Stimulated activated CD4-positive, alpha-beta T cell treated with anti-CD3 and anti-CD28 coated beads, Interleukin-4, amount 100 ng/mL, for 4 hours (primary cell): ENCODE results near the gene CBARP.

Experiments
- DNase-seq, 2 experiments: peaks; one replicate each; pipeline ENCODE4 v3.0.0-alpha.2; 2020

CBARP gene

DNA sequence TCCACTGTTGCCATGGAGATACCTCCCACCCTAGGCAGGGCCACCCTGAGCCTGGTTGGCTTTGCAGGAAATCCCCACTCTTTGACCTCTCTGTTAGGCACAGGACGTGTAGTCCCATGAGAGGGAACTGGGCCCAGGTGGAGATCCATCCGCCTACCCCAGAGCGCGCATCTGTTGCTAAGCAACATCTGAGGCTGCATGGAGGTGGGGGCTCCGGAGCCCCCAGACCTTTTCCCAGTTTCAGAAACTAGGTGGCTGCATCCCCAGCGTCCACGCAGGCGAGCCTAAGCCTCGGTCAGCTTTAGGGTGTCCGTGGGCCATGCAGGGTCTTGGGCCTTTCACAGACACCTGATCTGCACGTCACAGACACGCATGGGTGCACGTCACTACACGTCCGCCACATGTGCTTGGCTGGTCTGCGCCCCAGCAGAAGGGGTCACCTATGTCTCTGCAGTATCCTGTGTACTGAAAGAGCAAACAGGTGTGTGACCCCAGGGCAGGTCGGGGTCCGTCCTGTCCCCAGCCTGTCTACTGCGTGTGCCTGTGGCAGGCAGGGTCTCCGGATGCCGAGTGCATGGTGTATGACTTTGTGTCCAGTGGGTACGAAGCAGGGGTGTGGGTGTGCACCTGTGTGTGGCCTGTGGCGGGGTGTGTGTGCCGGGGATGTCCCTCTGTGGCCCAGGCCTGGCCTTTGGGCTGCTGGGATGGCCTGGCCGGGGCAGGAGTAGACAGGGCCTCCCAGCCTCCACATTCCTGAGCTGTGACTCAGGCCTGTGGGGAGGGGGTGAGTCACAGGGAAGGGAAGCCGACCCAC lies 27.2 kb upstream of the CBARP start:
- no peak for DNase-seq

GRCh38 chr19:1263188-1263587 lies 25.4 kb upstream of the CBARP start:
- DNase-seq: no peak

DNA sequence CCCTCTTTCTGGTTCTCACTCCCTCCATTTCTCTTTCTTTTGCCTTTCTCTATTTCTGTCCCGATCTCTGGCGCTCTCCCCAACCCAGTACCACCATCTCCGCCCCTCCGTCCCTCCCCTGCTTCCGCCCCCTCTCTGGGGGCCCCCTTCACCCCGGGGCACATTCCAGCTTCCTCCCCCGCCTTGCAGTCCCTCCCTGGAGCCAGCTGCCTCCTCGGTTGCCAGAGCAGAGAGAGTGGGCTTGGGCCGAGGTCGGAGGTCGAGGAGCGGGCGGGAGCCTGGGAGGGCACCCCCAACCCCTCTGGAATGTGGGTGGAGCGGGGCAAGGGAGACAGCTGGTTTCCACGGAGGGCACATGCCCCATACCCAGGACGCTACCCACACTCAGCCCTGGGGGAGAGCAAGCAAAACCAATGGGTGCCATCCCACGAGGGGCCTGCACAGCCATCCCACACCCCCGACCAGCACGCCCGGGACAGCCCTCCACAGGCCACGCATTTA lies 24.9 kb upstream of the CBARP start:
- DNase-seq: no peak

DNA sequence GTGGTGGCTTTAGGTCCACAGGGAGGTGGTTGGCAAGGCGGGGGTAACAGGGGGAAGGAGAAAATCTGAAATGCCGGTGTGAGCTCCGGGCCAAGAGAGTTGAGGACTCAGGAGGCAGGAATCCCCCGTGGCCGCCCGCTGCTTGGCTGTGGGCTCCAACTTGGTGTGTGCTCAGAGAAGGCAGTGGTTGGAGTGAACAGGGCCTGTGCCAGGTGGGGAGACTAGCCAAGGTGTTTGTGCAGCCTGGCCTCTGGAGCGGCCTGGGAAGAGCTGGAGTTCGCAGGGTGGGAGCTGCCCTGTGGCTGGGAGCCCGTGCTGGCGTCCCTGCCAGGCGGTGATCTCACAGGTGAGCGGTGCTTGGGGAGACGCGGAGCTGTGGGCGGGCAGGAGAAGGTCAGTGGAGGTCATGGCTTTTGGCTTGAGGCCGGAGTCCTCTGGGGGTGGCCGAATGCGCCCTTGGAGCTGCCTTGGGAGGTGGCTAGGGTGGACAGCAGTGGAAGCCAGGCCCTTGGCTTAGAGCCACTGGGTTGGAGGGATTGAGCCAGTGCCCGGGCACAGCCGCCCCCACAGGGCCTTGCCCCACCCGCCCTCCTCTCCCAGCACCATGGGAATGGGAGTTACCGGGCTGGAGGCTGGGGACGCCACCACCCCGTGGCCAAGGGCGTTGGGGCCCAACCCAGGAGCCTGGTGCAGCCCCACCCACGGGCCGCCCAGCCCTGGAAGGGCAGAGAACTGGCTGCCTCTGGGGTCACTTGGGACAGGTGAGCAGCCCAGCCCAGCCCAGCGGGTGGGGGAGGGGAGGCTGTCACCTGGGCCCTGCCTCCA lies 24.2 kb upstream of the CBARP start:
- DNase-seq: no peak

DNA sequence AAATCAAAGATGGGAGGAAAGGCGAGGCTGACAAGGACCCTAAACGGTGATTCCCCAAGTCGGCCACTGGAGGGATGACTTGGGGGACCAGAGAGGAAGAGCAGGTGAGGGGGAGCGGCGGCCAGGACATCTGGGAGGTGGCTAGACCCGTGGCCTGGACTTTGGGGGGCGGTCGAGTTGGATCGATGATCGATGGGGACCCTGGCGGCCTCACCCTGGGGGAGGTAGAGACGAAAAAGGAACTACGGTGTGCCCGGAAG lies 23.7 kb upstream of the CBARP start:
- DNase-seq: no peak

GRCh38 chr19:1260749-1261537 lies 23.1 kb upstream of the CBARP start:
- peak; percentile 96 to 98 for DNase-seq

GRCh38 chr19:1259876-1260748 lies 22.3 kb upstream of the CBARP start:
- peak; percentile 52 to 55 for DNase-seq

DNA sequence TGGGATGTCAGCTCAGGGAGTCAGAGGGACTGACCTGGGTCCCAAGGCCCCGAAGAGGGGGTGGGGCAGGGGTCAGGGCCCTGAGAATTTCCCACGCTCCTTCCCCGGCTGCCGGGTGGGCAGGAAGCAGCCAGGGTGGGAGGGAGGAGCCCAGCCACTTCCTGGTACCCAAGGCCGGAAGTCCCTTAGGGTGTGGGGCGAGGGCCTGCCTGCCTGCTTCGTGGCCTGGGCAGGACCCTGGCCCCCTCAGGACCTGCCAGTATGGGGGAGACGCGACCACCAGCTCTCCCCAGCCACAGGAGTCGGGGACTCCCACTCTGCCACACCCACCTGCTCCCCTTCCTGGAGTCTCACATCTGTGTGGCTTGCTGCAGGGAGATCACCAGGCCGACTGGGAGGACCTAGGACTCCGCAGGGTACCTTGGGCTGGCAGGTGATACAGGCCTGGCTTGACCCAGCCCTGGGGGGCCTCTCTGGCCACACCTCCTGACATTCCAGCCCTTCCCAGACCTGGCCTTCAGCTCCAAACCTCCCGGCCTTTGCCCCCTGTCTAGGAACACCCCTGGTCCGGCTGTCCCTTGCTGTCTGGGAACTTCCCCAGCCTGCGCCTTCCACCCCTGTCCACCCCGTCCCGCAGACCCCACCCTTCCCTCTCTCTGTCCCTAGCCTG lies 21.5 kb upstream of the CBARP start:
- DNase-seq: peak; percentile 59 to 62

- DNase-seq: no peak
These were observed 21.0 kb upstream of the CBARP start for GRCh38 chr19:1258707-1259205.

- no peak for DNase-seq
These were observed 20.3 kb upstream of the CBARP start for GRCh38 chr19:1258163-1258492.

DNA sequence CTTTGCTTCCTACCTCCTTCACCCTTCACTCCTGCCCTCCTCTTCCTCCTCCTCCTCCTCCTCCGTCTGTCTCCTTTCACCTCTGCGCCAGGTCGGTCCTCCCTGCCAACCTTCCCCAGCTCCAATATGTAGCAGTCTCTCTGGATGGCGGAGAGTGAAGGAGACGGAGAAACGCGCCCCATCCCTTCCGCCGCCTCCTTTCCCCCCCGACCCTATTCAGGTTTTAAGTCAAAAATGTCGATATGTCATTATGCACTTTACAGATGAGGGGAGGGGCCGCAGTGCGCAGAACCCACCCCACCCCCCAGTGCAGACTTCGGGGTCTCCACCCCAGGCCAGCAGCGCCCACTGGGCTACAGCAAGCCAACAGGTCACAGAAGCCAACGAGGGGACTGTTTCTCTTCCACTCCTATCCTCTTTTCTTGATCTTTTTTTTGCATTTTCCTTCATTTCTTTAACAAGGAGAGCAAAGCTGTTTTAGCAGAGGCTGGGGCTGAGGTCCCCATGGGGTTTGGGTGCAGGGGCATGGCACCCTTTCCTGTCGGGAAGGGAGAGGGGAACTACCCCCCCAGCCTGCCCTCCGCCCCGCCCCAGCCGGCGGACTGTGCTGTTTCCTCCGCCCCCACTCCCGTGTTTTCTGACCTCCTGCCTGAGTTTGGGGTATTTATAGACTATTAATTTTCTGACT lies 19.8 kb upstream of the CBARP start:
- no peak for DNase-seq

DNA sequence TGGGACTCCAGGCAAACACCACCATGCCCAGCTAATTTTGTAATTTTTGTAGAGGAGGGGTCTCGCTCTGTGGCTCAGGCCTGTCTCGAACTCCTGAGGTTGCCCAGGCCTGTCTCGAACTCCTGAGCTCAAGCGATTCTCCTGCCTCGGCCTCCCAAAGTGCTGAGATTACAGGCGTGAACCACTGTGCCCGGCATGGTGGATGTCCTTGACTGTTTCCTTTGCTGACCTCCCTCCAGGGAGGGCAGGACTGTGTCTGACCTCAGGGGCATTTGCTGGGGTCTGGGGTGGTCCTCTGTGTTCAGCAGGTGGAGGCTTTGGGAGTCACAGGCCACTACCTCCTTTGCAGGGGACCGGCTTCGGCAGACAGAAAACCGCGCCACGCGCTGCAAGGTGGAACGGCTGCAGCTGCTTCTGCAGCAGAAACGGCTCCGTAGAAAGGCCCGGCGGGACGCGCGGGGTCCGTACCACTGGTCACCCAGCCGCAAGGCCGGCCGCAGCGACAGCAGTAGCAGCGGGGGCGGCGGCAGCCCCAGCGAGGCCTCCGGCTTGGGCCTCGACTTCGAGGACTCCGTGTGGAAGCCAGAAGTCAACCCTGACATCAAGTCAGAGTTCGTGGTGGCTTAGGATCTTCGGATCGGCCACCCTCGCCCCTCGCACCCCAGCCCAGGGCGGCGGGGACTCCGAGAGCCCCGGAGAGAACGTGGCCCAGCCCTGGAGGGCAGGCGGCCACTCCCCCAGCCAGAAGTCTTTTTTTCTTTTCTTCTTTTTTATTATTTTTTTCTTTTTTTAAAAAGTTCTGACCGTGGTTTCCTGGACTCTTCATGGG lies 19.1 kb upstream of the CBARP start:
- no peak for DNase-seq

- DNase-seq: no peak
These were observed 17.7 kb upstream of the CBARP start for GRCh38 chr19:1255186-1256161.

DNA sequence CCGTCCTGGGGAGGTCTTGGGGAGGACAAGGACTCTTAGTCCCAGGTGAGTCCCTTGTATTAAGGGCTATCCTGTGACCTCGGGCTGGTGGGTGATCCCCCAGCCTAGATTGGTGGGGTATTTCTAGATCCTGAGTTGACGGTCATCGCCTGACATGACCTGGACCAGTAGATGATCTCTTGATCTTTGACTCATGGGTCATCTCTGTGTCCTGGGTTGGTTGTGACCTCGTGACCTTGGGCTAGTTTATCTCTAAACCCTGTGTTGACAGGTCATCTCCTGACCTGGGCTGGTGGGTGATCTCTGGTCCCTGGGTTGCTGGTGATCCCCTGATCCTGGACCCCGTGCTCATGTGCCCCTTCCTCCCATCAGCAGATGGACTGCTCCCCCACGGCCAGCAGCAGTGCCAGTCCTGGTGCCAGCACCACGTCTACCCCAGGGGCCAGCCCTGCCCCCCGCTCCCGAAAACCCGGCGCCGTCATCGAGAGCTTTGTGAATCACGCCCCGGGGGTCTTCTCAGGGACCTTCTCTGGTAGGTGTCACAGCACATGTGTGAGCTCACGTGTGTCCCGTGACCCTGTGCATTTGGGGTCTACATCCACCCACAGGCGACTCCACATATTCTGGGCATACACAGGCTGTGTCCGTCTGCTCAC lies 16.9 kb upstream of the CBARP start:
- no peak for DNase-seq

GRCh38 chr19:1254081-1254527 lies 16.3 kb upstream of the CBARP start:
- no peak for DNase-seq

GRCh38 chr19:1253514-1254080 lies 15.8 kb upstream of the CBARP start:
- no peak for DNase-seq

GRCh38 chr19:1252821-1253513 lies 15.2 kb upstream of the CBARP start:
- peak; percentile 66 to 68 for DNase-seq
